Muscle layer of duodenum (tissue), 2 donors: ENCODE measurements around the gene TCN2.
A peak's percentile ranks its signal among the peaks of the same experiment; 100 is the strongest.
"Not testable (repeated sequence)": the region's sequence is repeated elsewhere in the genome, so short reads cannot be mapped to it uniquely, and the experiment has no call there.

ENCODE experiments used
- H3K27ac ChIP-seq: one replicate; pipeline ENCODE4 v1.7.0; 2013; ENCODE audit warnings: mild to moderate bottlenecking, low read length
- H3K27me3 ChIP-seq: one replicate; pipeline ENCODE4 v1.7.0; 2013; ENCODE audit warnings: low read depth, mild to moderate bottlenecking, control low read depth, low read length
- H3K36me3 ChIP-seq, 2 donors: one replicate each; pipeline ENCODE4 v1.7.0; 2013; ENCODE audit warnings: low read length in 2 of 2, control low read depth in 1 of 2, mild to moderate bottlenecking in 1 of 2; ENCODE audit not compliant: insufficient read depth in 2 of 2, control insufficient read depth in 1 of 2
- H3K4me1 ChIP-seq, 2 donors: one replicate each; pipeline ENCODE4 v1.7.0; 2013; ENCODE audit warnings: low read length in 2 of 2, mild to moderate bottlenecking in 2 of 2, control low read depth in 1 of 2, moderate library complexity in 1 of 2; ENCODE audit not compliant: insufficient read depth in 2 of 2, control insufficient read depth in 1 of 2
- H3K4me3 ChIP-seq, 2 donors: one replicate each; pipeline ENCODE4 v1.7.0; 2013; ENCODE audit warnings: low read length in 2 of 2, low read depth in 1 of 2, mild to moderate bottlenecking in 1 of 2
- H3K9me3 ChIP-seq, 2 donors: one replicate each; pipeline ENCODE4 v1.7.0; 2013; ENCODE audit warnings: low read length in 2 of 2, control low read depth in 1 of 2, mild to moderate bottlenecking in 1 of 2; ENCODE audit not compliant: control insufficient read depth in 1 of 2
- donor health status: healthy.

Gene TCN2

GRCh38 chr22:30606455-30607299 is at the start of gene TCN2:
Gene TCN2, plus strand, starts transcription at chr22:30607174. Its CDS starts 158 bp downstream, at chr22:30607332.
- H3K4me3 ChIP-seq = peak within 1 kb of the TSS; percentile 72 to 90
- peaks cover 0 to 10% of the 10 kb centered on the region in 2 donors for H3K36me3 ChIP-seq
- H3K9me3 ChIP-seq = no peaks in the 10 kb centered on the region
- no peaks in the 10 kb centered on the region for H3K27me3 ChIP-seq
- peak within 1 kb of the TSS; percentile 35 for H3K27ac ChIP-seq
- peaks cover 13 to 19% of the 10 kb centered on the region in 2 donors for H3K4me1 ChIP-seq

- no peaks in the 10 kb centered on the region for H3K27me3 ChIP-seq
- no peaks in the 10 kb centered on the region for H3K9me3 ChIP-seq
- H3K4me1 ChIP-seq = no peaks in the 10 kb centered on the region
- H3K36me3 ChIP-seq = peaks cover 0 to 3% of the 10 kb centered on the region in 2 donors
- H3K27ac ChIP-seq = no peak overlapping the region
- H3K4me3 ChIP-seq = no peak overlapping the region
Measured at GRCh38 chr22:30557243-30557642, 49.7 kb upstream of the TCN2 start.

DNA sequence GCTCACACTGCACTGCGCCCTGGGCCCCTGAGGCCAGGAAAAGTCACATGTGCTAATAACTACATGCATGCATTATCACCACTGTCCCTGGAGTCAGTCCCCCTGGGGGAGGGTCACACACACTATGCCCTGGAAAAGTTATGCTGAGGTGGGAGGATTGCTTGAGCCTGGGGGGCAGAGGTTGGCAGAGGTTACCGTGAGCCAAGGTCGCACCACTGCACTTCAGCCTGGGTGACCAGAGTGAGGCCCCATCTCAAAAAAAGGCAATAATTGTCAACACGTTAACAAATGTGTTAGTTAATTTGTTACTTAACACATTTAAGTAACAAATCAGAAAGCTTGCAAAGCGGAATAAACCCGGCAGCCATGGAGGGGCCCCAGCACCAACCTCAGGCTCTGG is 47.1 kb upstream of the TCN2 start:
- H3K36me3 ChIP-seq = peaks cover 0 to 2% of the 10 kb centered on the region in 2 donors
- no peaks in the 10 kb centered on the region for H3K27me3 ChIP-seq
- H3K9me3 ChIP-seq = no peaks in the 10 kb centered on the region
- no peak overlapping the region for H3K27ac ChIP-seq
- H3K4me3 ChIP-seq = no peak overlapping the region
- H3K4me1 ChIP-seq = no peaks in the 10 kb centered on the region

GRCh38 chr22:30560643-30561202 is 46.3 kb upstream of the TCN2 start:
- H3K27ac ChIP-seq, H3K36me3 ChIP-seq, H3K27me3 ChIP-seq, H3K9me3 ChIP-seq, H3K4me3 ChIP-seq, H3K4me1 ChIP-seq: not testable (repeated sequence)

GRCh38 chr22:30561402-30562189 is 45.4 kb upstream of the TCN2 start:
- H3K9me3 ChIP-seq = no peaks in the 10 kb centered on the region
- H3K27ac ChIP-seq = no peak overlapping the region
- H3K4me3 ChIP-seq = no peak overlapping the region
- no peaks in the 10 kb centered on the region for H3K27me3 ChIP-seq
- no peaks in the 10 kb centered on the region for H3K4me1 ChIP-seq
- no peaks in the 10 kb centered on the region for H3K36me3 ChIP-seq

DNA sequence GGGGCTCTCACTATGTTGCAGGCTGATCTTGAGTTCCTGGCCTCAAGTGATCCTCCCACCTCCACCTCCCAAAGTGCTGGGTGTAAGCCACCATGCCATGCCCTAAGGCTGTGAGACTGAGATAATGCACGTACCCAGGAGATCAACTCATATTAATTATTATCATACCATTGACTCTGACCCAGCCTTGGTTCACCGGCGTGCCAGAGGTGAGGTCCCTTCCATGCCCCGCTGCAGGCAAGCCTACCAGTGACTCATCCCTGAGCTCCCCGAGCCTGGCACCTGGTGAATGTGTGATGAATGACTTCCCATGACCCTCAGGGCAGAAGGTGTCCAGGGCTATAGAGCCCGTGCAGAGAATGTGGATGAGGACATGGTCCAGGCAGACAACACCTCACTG is 44.6 kb upstream of the TCN2 start:
- Histone ChIP-seq H3K27me3 (no peaks in the 10 kb centered on the region), H3K4me3 (no peak overlapping the region), H3K36me3 (no peaks in the 10 kb centered on the region), H3K9me3 (no peaks in the 10 kb centered on the region), H3K4me1 (no peaks in the 10 kb centered on the region), H3K27ac (no peak overlapping the region)

DNA sequence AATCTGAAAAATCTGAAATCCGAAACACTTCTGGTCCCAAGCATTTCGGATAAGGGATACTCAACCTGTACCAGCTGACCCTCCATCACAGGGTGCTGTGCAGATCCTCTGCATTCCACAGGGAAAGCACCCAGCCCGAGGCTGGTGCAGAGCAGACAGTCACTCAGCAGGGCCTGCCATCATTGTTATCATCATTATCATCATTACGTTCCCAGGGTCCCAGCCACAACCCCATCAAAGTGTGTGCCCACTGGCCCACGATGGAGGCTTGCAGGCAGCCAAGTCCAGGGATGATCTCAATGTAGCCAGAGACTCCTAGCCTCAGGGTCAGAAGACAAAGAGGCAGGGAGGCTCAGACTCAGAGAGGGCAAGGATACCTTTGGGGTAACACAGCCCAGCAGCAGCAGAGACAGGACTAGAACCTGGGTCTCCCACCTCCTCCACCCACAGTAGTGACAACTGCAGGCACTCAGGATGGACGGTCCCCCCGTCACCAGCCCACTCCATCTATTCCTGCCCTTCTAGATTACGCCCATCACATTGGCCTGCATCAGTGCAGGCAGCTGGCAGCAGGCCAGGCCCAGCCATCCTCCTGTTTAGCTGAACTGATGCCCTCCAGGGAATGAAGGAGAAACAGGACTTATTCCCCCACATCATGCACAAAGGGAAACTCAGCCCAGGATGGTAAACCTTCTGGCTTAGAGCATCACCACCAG is 42.8 kb upstream of the TCN2 start:
- Histone ChIP-seq H3K9me3 (no peaks in the 10 kb centered on the region), H3K27ac (no peak overlapping the region), H3K4me3 (no peak overlapping the region), H3K27me3 (no peaks in the 10 kb centered on the region), H3K4me1 (no peaks in the 10 kb centered on the region), H3K36me3 (no peaks in the 10 kb centered on the region)

DNA sequence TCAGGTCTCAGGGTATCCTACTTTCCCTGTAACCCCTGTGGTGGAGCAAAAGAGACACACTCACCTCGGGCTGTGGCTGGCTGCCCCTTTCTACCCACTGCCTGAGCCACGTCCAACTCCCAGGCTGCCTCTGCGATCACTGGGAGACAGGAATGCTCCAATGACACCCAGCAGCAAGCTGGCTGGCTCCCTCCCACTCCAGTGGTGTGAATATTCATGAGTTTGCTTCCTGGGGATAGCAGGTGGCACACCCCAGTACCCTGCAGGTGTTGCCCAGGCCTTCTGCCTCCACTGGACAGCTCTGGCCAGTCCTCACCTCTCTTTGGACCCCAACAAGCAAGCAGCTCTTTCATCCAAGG is 42.2 kb upstream of the TCN2 start:
- Histone ChIP-seq H3K27ac (no peak overlapping the region), H3K9me3 (no peaks in the 10 kb centered on the region), H3K4me3 (no peak overlapping the region), H3K27me3 (no peaks in the 10 kb centered on the region), H3K4me1 (no peaks in the 10 kb centered on the region), H3K36me3 (no peaks in the 10 kb centered on the region)

DNA sequence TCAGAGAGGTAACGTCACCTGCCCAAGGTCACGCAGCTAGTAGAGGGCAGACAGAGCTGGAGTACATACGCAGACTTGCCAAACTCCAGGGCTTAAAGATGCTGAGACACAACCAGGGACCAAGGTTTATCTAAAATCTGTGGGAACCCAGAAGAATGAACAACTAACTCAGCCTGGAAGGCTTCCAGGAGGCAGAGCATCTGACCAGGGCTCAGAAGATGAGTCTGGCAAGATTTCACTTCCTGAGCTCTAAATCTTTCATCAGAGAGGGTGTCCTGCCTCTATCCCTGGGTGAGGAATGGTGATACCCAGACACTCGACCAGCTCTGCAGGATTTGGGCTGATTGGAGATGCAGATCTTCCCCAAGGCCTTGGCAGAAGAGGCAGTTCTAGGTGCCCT is 41.6 kb upstream of the TCN2 start:
- Histone ChIP-seq H3K27ac (no peak overlapping the region), H3K4me1 (no peaks in the 10 kb centered on the region), H3K9me3 (no peaks in the 10 kb centered on the region), H3K36me3 (no peaks in the 10 kb centered on the region), H3K4me3 (no peak overlapping the region), H3K27me3 (no peaks in the 10 kb centered on the region)

GRCh38 chr22:30566125-30566524 is 40.8 kb upstream of the TCN2 start:
- H3K27me3 ChIP-seq = no peaks in the 10 kb centered on the region

GRCh38 chr22:30567277-30567676 is 39.7 kb upstream of the TCN2 start:
- H3K9me3 ChIP-seq, H3K36me3 ChIP-seq, H3K27me3 ChIP-seq, H3K4me3 ChIP-seq, H3K27ac ChIP-seq, H3K4me1 ChIP-seq: not testable (repeated sequence)

More at GRCh38 chr22:30566125-30566524, 40.8 kb upstream of the TCN2 start:
- no peak overlapping the region for H3K27ac ChIP-seq
- H3K9me3 ChIP-seq = no peaks in the 10 kb centered on the region
- no peaks in the 10 kb centered on the region for H3K4me1 ChIP-seq
- no peaks in the 10 kb centered on the region for H3K36me3 ChIP-seq
- no peak overlapping the region for H3K4me3 ChIP-seq
